Measurements from ENCODE around the gene CLDND1.

DNA sequence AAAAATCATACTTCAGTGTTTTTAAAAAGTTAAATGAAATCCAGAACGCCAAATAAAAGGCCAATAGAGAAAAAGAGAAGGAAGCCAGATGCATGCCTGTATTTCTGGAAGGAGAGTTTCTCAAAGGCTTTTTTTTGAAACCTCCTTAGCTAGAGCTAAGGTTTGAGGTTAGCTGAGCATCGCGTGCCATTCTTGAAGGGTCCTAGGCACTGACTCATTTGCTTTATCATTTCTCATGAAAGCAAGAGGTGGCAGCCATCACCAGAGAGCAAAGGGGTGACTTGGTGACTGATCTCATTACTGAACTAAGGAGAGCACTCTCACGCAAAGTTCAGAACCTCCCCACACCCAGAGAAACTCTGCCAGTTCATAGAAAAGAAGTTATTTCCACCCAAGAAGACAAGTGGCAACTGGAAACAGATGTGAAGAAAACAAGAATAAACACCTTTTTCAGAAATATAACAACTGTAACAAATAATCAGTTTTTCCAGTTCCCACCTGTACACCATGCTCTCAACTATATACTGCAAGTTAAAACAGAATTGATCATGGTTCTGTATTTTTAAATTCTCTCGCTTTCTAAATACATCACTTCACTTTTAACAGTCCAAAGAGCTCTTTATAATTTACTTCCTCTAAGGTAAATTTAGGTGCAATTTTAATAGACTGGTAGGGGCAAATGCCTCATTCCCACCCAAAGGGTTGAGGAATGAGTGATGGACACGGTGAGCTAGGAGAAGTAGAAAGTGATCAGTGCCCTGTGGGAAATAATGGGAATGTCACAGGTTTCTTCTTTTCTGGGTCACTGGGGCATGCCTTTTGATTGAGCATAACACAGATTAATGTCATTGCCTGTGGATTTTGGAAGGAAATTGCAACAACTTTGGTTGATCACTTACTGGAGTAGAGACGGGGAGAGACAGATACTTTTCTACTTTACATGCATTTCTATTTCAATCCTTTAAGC is 33.7 kb upstream of the CLDND1 start:
- TF ChIP-seq, protein P1, sequence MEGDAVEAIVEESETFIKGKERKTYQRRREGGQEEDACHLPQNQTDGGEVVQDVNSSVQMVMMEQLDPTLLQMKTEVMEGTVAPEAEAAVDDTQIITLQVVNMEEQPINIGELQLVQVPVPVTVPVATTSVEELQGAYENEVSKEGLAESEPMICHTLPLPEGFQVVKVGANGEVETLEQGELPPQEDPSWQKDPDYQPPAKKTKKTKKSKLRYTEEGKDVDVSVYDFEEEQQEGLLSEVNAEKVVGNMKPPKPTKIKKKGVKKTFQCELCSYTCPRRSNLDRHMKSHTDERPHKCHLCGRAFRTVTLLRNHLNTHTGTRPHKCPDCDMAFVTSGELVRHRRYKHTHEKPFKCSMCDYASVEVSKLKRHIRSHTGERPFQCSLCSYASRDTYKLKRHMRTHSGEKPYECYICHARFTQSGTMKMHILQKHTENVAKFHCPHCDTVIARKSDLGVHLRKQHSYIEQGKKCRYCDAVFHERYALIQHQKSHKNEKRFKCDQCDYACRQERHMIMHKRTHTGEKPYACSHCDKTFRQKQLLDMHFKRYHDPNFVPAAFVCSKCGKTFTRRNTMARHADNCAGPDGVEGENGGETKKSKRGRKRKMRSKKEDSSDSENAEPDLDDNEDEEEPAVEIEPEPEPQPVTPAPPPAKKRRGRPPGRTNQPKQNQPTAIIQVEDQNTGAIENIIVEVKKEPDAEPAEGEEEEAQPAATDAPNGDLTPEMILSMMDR (IDR thresholded peaks at IDR 0.05): no peak
- TF ChIP-seq POLR2A (IDR thresholded peaks at IDR 0.05): no peak

Measured in testis (tissue), 2 donors.